NCI-H146 treated with DMSO at 0.1 percent for 48 hours (cell line): ENCODE data around the gene PRSS16.
A peak's percentile ranks its signal among the peaks of the same experiment; 100 is the strongest.
"Not testable (repeated sequence)": the region's sequence is repeated elsewhere in the genome, so short reads cannot be mapped to it uniquely, and the experiment has no call there.

Source experiments
- DNase-seq: peaks from one replicate; lab custom pipeline; 2025; ENCODE audit not compliant: unreplicated experiment; lab: John Stamatoyannopoulos, UW

PRSS16 gene

DNA sequence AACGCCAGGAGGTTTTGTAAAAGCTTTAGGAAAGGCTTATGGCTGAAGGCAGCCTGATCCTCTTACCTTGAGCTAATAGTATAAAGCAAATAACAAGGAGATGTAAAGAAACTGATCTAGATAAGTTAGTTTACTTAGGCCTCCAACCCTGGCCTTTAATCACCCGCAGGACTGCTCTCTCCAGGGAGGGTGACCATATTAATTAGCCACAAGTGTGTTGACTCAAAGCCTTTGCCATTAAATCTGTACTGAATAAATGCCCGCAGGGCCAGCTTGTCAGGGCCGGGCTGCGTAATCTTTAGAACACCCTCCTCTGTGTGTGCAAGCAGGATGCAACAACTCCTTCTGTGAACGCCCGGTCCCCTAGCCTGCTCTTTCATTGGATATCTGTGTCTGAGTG lies 6.1 kb upstream of the PRSS16 start:
- DNase-seq: no peak

DNA sequence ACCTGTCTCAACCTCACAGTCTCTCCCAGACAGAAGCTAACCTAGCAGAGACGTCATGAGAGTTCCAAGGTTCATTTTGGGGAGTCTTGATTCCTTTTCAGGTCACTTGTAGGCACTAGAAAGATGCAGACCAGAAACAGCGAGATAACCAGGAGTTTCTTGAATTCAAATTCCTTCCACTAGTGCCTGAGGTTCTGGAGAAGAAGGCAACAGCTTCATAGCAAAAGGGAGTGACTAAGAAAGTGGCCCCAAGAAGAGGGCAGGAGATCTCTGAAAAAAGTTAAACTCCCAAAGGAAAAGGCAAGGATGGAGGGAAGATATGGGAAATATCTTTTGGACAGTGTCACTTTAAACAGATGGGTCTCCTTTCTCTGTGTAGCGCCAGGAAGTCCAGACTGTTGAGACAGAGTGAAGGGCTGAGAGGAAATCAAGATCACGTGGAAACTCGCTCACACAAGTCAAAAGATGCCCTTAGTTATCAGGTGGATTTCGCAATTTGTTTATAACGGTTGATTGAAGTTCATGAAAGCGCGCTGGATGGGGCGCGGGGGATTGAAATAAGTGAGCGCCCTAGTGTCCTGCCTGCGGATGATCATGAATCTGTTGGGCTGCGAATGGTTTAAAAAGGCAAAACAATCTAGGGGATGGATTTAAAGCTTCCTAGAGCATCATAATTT lies 4.8 kb upstream of the PRSS16 start:
- no peak for DNase-seq

DNA sequence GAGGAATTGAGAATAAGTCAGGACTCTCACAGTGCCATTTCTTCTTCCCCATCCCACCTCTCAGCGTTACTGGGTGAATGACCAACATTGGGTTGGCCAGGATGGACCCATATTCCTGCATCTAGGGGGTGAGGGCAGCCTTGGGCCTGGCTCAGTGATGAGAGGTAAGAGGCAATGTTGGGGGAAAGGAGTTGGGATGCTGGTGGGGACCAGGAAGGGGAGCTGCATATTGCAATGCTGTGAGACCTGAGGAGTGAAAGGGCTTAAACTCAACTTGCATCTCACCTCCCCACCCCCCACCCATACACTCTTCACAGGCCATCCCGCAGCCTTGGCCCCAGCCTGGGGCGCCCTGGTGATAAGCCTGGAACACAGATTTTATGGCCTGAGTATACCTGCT lies 1.3 kb downstream of the PRSS16 start:
- DNase-seq: no peak

DNA sequence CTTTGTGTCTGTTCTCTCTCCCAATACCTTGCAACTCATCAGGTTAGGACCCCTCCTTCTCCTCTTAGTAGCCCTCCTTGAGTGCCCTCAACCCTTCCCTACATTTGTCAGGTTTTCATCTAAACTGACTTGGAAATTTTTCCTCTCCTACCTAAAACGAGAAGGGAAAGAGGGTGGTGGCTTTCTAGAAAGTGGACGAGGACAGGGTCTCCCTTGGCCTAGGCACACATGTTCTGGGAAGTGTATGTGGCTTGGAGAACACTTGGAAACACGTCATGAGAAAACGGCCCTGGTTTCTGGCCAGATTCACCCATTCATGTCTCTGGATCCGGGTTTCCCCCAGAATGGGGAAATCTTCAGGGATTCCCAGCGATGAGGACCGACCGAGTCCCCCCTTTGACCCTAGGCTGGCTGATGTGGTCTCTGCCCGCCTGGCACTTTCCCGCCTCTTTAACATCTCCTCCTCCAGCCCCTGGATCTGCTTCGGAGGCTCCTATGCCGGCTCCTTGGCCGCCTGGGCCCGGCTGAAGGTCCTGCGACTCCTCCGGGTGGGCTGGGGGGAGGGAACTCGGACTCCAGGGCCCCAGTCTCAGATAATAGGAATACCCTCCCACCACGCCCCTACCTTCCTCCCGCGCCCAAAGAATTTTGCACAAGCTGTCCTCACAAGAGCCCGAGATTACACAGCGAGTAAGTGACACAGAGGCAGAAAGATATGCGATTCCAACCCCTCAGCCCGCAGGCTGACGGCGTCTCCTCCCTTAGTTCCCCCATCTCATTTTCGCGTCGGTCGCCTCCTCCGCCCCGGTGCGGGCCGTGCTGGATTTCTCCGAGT lies 3.0 kb downstream of the PRSS16 start:
- DNase-seq: no peak

DNA sequence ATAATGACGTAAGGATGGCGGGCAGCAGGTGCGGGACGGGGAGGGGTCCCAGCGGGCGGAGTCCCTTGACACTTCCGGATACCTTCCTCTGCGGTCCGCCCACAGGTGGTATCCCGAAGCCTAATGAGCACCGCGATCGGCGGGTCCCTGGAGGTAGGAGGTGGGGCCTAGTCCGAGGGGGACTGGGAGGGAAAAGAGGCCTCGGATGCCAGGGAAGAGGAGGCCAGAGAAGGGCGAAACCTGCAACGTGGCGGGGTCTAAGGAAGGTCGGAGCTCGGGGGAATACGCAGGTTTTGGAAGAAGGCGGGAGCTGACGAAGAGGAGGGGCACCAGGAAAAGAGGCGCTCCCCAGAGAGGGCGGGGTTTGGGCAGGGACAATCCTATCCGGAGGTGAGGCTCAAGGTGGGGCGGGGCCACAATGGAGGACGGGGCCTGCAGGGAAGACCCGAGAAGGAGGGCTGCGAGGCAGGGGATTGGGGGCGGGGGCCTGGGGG lies 3.7 kb downstream of the PRSS16 start:
- peak; percentile 95 for DNase-seq

DNA sequence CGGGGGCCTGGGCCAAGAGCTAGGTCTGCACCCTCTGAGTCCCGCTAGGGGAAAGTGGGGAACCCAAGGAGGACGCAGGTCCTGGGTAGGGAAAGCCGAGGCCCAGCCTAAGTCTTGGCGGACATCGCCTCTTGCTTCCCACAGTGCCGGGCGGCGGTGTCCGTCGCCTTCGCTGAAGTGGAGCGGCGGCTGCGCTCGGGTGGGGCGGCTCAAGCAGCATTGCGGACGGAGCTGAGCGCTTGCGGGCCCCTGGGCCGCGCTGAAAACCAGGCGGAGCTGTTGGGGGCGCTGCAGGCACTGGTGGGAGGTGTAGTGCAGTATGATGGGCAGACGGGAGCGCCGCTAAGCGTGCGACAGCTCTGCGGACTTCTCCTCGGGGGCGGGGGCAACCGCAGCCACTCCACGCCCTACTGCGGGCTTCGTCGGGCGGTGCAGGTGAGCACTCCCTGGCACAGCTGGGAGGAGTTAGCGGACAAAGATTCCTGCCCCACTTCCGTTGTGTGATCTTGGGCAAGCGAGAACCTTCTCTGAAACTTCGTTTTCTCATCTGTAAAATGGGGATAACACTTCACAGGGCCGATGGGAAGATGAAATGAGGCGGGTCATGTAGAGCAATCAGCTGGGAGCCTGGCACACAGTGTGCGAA lies 4.2 kb downstream of the PRSS16 start:
- DNase-seq: peak; percentile 78

DNA sequence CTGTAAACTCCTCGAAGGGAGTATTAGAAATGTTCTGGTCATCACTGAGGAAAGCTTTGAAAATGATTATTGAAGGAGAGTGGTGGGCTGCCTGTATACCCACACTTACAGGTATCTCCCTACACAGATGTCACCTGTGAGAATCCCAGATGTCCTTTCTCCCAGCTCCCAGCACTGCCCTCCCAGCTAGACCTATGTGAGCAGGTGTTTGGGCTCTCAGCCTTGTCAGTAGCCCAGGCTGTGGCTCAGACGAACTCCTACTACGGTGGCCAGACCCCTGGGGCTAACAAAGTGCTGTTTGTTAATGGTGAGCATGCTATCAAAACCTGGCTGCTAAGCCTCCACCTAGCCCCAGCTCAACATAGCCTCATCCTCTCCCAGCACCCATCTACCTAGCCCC lies 7.1 kb downstream of the PRSS16 start:
- no peak for DNase-seq

DNA sequence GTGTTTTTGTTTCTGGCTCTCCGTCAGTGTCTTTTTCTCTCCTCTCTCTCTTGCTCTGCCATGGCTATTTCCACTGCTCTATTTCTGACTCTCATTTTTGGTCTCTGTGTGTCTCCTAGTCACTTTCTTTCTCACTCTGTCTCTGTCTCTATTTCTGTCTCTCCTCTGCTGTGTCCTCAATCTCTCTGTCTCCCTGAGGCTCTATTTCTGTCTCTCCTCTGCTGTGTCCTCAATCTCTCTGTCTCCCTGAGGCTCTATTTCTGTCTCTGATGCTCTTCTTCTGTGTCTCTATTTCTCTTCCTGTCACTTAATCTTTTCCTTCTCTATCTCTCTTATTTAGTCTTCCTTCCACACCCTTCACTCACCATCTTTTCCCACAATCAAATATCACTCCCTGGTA lies 8.4 kb downstream of the PRSS16 start:
- no peak for DNase-seq

DNA sequence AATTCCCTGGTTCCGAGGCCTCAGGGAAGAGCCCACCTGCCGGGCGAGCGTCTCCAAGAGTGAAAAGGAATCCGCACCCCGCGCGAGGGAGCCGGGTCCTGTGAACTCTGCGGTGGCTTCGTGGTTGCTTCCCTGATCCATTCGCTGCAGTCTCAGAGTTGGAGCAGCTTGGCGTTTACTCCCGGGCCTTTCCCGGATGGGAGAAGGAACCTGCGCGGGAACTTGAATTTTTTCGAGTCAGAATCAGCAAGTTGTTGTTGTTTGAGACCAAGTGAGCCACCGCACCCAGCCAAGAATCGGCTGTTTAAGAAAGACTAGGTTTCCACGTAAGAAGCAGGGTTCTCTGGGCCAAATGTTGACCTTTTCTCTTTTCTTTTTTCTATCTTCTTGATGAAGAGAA lies 12.9 kb downstream of the PRSS16 start:
- no peak for DNase-seq

DNA sequence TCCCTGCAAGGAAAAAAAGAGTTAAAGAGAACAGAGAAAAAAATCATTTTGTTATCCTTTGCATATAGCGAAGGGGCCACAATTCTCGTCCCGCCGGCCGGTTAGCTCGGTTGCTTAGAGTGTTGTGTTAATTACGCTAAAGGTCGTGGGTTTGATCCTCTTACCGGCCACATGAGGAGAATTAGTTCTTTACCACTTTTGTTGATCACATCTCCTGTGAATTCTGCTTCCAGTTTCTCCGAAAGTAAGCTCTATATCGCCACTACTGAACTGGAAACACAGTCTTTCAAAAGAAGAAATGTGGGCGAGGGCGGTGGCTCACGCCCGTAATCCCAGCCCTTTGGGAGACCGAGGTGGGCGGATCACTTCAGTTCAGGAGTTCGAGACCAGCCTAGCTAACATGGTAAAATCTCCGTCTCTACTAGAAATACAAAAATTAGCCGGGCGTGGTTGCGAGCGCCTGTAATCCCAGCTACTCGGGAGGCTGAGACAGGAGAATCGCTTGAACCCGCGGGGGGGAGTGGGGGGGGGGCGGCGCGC lies 13.4 kb downstream of the PRSS16 start:
- DNase-seq: no peak

DNA sequence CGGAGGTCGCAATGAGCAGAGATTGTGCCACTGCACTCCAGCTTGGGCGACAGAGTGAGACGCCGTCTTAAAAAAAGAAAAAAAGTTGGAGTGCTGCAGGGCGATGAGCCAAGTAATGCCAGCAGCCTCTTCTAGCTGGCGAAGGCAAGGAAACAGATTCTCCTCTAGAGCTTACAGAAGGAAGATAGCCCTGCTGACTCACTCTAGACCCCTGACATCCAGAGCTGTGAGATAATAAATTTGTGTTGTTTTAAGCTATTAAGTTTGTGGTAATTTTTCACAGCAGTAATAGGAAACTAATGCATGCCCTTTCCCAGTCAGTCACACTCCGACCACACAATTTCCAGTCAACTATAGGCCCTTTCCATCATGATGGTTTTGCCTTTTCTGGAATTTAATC lies 16.4 kb downstream of the PRSS16 start:
- no peak for DNase-seq

DNA sequence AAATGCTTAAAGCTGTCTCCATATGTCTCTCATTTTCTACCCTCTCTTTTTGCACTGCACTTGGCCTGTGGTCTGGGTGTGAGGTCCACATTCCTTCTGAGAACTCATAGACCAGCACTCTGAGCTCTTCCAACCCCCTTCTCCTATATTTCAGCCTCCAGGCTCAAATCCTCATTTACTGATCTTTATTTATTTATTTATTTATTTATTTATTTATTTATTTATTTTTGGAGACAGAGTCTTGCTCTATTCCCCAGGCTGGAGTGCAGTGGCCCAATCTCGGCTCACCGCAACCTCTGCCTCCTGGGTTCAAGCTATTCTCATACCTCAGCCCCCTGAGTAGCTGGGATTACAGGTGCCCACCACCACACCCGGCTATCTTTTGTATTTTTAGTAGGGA lies 19.5 kb downstream of the PRSS16 start:
- not testable (repeated sequence) for DNase-seq

DNA sequence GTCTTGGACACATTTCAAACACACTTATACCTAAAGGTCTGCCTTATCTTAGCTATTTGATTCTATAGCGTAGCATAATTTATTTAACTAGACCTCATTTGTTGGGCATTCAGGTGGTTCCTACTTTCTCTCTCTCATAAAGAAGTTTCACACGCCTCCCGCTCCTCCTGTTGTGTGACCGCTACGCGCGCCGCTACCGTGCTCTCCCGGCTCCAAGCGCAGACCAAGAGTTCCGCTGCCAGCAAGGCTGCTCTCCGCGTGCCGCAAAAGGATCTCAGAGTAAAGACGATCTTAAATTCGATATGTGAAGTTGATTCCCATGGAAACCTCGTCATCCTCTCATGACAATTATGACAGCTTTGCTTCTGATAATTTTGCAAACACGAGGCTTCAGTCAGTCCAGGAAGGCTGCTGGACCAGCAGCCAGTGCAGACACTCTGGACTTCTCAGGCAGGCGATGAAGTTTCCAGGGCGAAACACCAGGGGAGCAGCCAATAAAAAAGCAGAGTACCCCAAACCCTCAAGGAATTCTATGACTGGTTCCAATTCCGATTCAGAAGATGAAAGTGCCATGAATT lies 20.4 kb downstream of the PRSS16 start:
- no peak for DNase-seq

DNA sequence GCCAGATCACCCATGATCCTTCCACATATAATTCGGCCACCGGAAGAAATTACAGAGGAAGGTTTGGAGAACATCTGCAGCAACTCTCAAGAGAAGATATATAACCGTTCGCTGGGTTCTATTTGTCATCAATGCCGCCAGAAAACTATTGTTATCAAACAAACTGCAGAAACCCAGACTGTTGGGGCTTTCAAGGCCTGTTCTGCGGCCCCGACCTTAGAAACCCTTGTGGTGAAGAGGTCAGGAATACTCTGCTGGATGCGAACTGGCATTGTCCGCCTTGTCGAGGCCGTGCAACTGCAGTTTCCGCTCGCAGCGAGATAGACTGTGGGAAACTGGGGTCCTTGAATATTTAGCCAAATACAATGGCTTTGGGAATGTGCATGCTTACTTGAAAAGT lies 21.3 kb downstream of the PRSS16 start:
- no peak for DNase-seq

DNA sequence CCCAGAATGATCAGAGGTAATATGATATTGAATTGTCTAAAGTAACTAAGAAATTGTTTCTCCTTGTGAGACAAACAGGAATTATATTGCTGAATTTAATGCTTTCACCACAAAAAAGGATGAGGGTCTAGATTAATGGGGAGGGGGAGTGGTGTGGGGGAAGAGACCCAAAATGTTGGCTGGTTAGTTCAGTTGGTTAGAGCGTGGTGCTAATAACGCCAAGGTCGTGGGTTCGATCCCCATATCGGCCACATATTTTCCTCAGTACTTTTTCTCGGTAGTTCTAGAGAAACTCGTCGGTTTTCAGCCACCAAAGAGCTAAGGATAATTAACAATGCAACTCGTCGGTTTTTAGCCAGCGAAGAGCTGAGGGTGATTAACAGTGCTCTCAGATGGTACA lies 26.3 kb downstream of the PRSS16 start:
- no peak for DNase-seq

DNA sequence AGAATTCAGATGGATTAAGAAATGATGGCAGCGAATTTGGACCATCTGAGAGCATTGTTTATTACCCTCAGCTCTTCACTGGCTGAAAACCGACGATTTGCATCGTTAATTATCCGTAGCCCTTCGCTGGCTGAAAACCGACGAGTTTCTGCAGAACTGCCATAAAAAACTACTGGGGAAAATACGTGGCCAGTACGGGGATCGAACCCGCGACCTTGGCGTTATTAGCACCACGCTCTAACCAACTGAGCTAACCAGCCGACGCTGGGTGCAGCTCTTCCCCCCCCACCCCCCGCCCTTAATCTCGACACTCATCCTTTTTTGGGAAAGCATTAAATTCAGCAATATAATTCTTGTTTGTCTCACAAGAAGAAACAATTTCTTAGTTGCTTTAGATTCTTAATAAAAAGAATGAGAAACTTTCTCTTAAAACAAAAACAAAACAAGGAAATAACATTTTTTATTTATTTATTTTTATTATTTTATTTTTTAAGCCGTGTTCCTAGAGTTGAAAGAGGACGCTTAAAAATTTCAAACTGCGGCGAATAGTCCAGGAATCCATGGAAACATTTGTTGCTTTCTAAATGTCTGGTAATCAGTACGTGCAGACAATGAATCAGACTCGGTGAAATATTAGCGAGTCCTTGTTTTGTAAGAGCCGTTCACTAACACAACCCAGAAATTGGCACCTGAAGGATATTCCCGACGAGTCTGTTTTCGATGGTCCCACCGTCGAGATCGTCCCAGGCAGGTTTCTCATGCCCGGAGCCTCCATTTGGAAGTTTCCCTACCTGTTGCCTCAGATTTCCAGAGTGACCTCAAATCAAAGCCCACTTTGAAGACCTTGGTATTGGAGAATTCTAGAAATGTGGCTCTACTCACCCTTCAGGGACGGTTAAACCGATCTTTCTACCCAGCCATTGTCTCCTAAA lies 27.8 kb downstream of the PRSS16 start:
- DNase-seq: no peak

DNA sequence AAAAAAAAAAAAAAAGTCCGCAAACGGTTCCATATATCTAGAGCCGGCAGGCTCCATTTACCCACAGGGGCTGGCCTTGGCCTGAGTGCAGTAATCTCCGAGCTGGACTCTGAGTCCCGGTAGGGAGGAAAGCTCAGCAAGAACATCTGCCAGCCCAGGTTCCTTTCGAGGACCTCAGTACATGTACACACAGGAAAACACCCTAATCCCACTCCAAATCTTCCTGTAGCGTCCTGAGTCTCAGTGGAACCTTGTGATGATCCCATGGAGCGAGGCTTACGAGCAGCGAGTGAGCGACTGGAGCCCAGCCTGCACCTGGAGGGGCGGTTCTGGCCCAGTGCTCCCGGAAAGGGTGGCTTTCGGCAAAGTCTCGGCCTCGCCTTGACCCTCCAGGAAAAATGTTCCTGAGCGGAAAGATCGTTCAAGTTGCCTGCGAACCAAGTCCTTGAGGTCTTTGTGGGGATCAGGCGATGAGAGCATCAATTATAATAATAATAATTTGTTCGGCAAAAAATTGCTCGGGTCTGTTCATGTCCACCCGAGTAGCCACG lies 32.1 kb downstream of the PRSS16 start:
- no peak for DNase-seq

DNA sequence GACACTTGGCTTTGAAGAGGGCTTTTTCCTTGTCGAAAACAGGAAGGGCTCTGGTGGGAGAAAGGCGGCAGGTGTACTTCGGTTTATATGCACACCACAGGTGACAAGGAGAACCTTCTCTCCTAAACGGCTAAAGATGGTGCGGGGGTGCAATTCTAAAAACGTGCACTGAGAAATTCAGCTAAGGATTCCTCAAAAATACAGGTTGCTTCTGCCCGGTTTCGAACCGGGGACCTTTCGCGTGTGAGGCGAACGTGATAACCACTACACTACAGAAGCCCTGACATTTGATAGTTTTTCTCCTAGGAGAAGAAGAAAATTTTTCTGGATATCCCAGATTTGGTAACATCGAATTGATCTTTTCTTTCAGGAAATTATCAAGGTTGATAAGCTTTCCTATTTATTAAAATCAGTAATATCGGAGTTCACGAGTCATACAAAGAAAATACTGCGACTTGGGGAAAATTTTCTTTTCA lies 32.6 kb downstream of the PRSS16 start:
- DNase-seq: peak; percentile 46

DNA sequence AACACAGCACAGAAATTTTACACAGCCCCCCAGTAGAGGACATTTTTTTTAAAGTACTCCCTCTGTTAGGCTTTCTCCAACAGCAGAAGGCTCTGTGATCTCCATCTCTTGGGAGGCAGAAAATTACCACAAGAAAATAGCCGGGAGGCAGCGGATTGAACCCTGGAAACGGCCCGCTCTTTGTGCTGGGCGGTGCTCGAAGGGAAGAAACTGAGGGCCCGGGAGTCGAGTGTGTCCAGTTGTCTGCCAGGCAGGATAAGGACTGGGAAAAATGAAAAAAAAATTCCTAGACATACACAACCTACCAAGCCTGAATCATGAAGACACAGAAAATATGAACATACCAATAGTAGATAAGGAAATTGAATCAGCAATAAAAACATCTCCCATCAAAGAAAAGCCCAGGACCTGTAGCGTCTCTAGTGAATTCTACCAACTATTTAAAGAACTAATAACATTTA lies 33.1 kb downstream of the PRSS16 start:
- DNase-seq: no peak

DNA sequence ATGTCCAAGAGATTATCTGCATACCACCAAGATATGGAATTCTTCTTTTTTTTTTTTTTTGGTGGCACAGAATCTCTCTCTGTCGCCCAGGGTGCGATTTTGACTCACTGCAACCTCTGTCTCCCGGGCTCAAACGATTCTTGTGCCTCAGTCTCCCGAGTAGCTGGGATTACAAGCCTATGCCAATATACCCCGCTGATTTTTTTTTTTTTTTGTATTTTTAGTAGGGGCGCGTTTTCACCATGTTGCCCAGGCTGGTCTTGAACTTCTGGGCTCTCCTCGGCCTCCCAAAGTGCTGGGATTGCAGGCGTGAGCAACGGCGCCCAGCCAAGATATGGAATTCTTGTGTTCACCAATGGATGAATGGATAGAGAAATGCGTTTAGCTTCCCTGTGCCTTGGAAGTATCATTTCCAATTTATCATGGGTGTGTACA lies 33.6 kb downstream of the PRSS16 start:
- DNase-seq: no peak
